ENCODE data around the gene MTR.

- TF ChIP-seq TAF1 (IDR thresholded peaks at IDR 0.05; ENCODE audit: borderline replicate concordance, low read depth, low read length) (no peak), POLR2A (IDR thresholded peaks at IDR 0.05; ENCODE audit: low read depth, low read length) (no peak)
Measured at GRCh38 chr1:236785477-236785876, 9.6 kb upstream of the MTR start.

All from GM12892 (cell line).